HG03045 (cell line): Measurements from ENCODE around the gene EEF1A2.

ENCODE experiments used
- ATAC-seq: cut with Tn5 transposase; IDR thresholded peaks from one replicate; pipeline ENCODE4 v1.9.1; 2021; ENCODE audit warnings: mild to moderate bottlenecking, moderate library complexity; ENCODE audit not compliant: unreplicated experiment

EEF1A2 gene

DNA sequence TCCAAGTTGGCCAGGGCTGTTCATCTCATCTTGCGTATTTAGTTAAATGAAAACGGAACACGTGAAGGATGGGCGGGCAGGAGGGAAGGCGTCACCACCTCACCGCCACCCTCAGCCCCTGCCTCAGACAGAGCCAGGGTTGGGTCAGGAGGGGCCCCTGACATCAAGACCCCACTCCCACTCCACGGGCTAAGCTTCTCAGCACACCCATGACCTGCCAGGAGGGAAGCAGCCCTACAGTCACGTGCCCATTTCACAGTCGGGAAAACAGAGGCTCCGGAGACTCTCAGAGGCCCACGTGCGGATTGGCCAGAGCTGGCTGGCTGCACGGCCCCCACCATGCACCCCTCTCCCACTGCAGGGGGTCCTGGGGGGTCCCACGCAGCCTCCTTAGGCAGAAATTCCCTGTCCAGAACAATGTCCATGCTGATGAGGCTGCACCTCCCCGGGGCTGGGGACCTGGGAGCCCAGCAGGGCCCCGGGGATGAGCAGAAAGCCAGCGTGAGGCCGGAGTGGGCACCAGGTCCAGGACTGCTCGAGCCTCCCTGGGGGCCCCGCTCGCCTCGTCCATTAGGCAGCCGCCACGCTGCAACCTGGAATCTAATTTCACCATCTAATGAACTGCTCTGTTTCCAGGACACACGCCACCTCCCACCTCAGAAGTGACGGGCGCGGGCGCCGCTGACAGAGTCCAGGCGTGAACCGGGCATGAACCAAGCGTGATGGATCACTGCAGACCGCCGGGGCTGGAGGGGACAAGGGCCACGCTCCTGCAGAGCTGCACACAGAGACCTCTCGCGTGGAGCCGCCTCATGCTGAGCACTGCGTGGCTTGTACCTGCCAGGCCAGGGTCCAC is 42.2 kb downstream of the EEF1A2 start:
- ATAC-seq: no peak

DNA sequence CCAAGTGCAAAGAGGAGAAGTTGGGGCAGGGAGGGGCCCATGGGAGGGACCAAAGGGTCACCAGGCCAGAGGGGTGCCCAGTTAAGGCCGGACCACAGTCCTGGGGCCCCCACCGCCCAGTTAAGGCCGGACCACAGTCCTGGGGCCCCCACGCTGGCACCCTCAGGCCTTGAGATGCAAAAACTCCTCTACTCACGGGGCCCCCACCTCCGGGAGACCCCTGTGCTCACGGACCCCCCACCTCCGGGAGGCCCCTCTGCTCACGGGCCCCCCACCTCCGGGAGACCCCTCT is 43.4 kb downstream of the EEF1A2 start:
- no peak for ATAC-seq

DNA sequence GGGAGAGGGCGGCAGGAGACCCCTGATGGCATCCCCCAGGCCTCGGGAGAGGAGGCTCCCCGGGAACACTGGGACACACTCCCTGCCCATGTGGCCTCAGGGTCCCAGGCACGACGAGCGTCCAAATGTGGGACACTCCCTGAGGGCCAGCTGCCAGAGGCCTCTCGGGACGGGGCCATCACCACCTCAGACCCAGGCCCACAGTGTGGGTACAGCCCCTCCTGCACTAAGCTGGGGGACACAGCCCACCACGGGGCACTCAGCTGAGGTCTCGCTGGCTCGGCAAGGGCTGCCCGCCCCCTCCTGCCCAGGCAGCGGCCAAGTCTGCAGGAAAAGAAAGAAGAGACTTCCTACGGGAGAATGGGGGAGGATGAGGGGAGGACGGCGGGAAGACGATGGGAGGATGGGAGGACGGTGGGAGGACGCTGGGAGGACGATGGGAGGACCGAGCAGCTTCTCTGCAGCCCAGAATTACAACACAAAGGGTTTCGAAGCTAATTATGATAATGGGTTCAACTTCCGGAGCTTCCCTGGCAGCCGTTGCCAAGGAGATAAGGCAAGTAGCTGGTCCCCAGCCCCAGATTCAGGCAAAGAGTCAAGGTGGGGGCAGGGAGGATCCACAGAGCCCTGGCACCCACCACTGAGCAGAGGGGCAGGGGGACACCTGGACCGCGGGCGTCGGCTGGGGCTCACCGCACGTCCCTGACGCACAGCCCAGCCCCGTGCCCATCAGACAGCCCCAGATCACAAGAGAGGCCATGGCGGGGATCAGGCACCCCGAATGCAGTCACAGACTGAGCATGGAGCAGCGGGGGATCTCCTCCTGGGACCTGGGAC is 43.9 kb downstream of the EEF1A2 start:
- no peak for ATAC-seq

DNA sequence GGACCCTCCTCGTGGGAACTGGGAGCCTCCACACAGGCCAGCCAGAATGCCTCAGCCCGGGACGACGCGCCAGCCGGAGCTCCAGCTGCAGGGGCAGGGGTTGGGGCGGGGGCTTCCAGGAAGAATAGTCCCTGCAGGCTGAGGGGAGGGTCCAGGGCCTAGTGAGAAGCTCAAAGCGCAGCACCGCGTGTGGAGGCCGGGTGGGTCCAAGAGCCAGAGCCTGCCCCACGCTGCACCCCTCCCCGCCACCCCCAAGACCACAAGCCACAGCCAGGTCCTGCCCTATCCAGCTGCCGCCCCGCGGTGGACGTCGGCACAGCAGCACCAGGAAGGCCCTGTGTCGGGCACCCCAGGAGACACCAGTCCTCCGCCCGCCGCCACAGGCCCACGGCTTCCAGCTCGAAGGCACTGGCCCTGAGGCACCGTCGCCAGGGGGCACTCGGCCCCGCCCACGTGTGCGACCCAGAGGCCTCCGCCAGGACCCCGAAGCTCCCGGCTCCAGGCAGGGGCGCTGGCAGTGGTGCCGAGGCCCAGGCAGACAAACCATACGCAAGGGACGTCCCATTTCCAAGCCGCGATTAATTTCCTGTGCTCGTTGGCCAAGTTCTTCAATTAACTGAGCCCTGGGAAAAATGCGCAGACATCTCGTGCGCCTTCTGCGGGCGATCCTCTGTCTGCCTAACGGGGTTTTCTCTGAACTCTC is 45.9 kb downstream of the EEF1A2 start:
- no peak for ATAC-seq

DNA sequence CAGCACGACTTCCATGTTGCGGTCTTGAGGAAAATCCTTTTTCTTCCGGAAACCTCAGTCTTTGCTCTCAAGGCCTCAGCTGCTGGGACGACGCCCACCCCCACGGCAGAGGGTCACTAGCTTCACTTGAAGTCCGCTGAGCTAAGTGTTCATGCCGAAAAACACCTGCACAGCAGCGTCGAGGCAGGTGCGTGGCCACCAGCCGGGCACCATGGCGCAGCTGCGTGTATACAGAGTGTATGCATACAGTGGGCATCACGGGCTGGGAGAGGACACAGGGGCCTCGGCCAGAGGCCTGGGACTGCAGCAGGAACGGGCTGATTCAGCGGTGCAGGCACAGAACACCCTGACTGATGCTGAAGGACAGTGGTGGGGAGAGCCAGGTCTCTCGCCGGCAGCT is 46.5 kb downstream of the EEF1A2 start:
- ATAC-seq: no peak

DNA sequence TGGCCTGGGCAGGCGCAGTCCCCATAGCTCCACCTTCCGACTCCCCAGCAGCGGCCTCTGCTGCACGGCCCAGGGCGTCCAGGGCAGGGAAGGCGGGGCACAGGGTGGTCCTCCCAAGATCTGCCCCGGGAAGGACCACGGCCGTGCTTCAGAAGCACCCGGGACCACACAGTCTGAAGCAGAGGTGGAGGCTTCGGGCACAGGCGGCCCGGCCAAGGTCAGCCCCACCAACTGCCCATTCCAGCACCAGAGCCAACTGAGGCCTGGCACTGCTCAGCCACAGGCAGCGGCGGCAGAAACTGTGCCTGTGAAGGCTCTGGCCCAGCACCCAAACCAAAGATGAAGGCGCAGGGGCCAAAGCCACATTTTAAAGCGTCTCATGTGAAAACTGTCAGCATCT is 47.1 kb downstream of the EEF1A2 start:
- no peak for ATAC-seq

DNA sequence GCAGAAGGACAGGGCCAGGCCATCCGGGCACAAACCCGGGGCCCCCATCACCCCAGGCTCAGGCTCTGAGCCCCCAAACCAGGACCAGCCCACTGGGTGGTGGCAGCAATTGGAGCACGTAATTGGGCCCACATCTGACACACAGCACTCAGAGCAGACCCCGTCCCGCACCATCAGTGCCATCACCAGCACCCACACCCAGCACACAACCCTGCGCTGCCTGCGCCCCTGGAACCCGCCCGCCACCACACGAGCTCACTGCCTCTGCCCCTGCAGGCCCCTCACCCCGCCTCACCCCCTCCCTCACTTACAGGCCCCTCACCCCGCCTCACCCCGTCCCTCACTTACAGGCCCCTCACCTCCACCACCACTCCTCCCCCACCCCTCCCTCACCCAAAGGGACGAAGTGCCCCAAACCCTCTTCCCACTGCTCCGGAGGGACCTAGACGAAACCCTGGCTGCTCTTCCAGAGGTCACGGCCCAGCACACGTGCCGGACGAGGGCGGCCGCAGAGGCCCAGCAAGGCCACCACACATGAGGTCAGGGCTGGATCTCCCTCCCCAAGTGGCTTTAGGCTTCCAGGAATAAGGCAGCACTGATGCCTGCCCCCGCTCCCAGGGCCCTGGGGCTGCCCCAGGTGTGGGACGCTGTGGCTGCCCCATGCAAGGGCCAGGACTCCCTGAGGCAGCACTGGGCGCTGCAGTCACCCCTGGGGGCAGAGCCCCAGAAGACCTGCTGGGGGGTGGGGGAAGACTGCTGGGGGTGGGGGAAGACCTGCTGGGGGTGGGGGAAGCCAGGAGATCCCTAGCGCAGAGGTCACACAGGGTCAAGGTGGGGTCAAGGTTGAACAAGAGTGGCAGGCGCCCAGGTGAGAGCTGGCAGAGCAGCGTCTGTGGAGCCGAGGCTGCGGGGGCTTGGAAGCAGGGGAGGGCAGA is 48.8 kb downstream of the EEF1A2 start:
- ATAC-seq: no peak

DNA sequence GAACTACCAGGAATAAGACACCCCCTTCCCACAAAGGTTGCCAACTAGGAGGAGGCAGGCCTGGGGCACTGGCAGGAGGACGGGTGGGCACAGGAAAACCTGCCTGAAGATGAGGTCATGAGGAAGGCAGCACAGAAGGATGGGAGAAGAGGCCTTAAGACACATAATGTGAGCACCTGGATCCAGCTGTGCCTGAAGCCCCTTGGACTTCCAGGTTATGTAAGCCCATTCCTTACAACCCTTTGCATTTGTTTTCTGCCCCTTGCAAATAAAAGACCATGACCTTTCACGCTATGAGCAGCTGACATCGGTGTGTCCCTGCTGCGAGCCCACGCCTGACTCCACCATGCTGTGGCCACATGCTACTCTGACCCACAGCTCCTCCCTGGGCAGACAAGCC is 49.9 kb downstream of the EEF1A2 start:
- no peak for ATAC-seq

DNA sequence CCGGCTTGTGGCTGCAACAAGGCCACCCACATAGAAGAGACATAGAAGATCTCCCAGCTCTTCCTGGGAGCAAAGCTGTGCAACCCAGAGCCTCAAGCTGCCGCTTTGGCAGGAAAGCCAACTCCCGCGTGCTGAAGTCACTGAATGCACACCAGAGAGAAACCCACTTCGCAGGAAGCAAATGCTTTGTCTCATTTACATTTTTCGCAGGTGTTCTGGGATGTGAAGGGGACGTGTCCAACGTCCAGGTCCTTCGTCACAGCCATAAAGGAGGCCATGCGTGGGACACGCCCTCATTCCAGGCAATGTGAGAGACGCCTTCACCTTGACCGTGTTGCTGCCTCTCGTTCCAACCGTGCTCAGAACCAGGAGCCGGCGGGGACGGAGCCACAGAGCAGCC is 50.9 kb downstream of the EEF1A2 start:
- no peak for ATAC-seq

DNA sequence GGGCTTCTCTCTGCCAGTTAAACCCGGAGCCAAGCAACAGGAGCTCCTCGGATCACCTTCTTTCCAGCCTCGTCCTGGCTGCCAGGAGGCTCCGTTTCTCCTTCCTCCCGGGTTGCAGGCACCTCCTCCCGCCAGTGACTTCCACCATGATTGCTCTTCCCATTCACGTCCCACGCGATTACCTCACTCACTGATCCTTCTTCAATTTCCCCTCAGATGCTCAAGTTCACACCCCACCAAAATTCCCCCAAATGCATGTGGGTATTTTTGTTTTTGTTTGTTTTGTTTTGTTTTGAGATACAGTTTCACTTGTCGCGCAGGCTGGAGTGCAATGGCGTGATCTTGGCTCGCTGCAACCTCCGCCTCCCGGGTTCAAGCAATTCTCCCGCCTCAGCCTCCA is 51.6 kb downstream of the EEF1A2 start:
- no peak for ATAC-seq

DNA sequence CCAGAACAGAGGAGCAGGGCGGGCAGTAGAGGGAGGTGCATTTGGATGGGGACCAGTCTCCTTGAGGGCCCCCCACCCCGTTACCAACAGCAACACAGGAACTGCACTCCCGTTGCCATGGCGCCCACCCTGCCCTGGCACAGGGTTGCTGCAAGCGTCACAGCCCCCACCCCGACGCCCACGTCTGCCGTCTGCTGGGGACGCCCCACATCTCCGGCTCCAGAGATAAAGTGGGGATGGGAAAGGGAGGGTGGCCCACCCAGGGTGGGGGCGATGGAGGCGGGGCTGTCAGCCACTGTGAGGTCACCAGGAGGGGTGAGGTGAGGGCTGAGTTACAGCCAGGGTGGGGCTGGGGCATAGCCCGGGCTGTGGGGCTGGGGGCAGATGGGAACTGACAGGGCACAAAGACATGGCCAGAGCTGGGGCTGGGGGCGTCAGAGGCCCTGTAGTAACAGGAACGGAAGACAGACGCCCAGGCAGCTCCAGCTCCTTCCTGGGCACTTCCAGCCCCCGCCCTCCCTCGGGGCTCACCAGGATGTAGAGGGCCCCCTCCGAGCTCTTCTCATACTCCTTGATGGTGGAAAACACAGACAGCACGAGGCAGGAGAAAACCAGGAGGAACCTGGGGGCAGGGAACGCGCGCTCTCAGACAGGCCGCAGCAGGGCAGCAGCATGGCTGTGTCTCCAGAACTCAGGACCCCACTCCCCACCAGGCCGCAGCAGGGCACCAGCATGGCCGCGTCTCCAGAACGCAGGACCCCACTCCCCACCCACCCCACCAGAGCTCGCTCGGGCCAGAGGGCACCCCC is 52.5 kb downstream of the EEF1A2 start:
- ATAC-seq: no peak

DNA sequence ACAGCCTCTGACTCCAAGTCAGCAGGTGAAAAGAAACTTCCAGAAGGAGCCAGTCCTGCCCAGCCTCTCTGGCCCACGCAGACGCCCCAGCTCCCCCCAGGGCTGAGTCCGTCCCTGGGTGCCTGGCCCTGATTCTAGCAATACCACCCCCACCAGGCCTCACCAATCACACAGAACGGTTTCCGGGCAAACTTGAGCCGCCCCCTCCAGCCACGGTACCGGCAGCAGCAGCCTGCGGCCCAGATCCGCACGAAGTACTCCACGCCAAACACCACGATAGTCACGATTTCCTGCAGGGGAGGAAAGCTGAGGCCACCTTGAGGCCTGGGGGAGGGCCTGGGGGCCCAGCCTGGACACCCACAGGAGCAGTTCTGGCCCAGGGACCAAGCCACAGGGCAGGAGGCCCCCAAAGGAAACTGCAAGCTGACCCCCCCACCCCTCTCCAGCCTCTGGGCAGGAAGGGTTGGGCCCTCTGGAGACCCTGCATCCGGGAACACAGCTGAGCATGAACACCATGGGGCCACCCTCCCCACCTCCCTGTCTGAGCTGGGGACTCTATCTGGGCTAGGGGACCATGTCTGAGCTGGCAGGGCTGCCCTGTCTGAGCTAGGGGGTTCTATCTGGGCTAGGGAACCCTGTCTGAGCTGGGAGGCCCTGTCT is 53.7 kb downstream of the EEF1A2 start:
- ATAC-seq: no peak

DNA sequence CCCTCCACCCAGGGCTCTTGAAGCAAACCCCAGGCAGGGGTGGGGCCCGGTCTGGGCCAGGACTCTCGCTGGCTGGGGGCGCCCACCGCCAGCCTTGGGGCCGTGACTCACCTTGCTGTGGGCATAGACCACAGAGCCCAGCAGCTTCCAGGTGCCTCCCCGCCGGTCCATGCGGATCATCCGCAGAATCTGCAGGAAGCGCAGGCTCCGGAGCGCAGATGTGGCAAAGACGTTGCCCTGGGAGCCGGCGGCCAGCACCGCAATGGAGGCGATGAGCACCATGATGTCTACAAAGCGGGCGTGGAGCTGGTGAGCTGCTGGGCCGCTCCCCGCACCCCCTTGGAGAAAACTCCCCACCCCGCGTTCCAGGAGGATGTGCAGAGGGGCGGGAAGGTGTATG is 54.3 kb downstream of the EEF1A2 start:
- ATAC-seq: no peak

DNA sequence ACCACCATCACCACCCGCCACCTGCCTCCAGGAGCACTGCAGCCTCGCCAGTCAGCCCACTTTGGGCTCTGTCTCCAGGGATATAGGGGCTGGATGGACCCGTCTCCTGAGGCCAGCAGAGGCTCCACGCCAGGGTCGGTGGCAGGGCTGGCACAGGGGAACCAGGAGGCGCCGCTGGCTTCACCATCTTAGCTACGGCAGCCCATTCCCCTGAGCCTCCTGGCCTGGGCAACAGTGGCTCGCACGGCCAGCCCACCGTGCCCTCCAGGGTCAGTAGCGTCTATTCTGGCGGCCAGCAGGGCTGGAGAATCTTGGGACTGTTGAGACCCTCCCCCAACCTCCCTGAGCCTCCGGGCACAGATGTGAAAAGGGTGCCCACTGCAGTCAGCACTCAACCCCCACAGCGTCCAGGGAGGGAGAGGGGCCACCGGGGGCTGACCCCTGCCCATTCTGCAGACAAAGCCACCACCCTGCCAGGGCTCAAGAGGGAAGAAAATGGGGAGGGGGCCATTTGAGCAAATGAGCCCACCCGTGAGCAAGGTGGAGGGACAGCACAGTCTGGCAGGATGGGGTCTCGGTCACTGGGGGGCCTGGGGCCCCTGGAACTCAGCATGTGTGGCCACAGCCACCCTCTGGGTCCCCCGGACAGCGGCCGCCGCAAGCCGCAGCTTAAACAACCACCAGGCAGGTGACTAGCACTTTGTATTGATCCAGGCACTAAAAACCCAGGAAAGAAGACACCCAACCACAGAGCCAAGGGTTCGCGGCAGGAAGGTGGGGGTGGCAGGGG is 55.1 kb downstream of the EEF1A2 start:
- no peak for ATAC-seq

DNA sequence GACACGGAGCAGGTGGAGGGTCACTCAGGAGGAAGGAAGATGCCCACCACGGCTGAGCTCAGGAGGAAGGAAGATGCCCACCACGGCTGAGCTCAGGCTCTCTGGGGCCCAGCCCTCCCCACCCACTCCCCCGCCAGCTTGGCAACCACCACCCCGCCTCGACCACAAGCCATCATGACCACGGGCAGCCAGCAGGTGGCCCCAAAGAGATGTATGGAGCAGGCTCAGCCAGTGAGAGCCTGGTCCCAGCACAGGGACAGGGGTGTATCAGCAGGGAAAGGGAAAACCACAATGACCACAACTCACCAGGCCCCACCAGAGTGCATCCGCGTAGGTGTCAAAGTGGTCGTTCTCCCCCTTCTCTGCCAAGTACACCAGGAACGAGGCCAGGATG is 56.8 kb downstream of the EEF1A2 start:
- ATAC-seq: no peak

DNA sequence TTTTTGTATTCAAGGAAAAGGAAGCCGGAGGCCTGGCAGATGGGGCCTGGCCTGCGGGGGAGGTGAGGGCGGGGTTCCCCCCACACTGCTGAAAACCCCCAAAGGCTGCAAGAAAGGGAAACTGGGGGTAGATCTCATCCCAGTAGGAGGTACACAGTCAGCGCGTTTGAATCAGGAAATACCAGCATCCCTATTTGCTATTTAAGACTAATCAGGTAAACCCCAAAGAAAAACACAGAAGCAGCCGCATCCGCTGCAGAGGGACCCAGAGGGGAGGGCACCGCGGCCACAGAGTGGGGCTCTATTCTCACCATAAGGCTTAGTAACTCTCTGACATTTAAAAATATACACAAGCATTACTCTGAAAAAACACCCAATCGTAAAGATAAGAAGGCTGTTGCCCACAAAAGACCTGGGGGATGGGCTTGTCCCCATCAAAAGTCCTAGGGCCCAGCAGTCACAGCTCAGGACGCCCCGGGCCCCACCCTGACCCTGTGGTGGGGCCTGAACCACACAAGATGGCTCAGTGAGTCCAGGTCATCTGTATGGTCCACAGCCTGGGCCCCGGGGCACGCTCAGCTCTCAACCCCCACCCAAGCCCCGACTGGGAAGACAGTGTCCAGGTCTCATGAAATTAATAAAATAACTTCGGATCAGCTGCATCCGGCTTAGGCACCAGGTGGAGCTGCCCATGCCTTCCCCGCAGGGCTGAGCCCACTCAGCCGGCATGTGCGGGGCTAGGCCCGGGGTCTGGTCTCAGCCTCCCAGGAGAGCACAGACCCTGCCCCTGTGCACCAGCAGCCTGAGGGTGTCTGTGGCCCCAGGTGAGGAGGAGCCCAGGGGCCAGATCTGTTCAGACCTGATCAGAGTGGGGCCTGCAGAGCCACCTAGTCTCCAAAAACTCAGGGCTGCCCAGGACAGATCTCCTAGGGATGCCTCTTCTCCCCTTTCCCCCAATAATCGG is 57.5 kb downstream of the EEF1A2 start:
- ATAC-seq: no peak

DNA sequence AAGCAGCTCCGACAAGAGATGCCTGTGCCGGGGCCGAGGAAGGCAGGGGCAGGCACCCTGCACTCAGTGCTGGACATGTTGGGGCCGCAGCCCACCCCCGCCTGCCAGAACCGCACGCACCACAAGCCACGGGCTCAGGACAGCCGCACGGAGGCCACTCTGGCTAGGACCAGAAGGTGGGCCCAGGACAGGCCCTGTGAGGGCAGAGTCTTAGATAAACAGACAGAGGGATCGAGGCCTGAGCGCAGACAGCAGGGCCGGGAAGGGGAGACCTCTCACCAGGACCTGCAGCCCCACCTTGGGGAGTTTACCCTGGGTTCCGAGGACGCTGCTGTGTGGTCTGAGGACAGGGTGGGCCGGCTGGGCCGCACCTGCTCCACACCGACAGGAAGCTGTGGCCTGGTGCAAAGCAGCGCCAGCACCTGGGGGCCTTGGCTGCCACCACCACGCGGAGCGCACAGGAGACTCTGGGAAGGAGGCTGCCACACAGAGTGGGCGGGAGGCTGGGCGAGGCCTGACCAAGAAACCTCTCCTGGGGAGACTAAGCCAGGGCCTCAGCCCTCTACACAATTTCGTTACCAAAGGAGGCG is 58.4 kb downstream of the EEF1A2 start:
- ATAC-seq: no peak
